Posterior vena cava (tissue), 2 donors: ENCODE measurements around the gene ALG8. TPM values are rescaled to one million over a fixed set of nuclear protein-coding genes. Genes with fewer than 3 reads are reported as not detected.

Experiments used
- DNase-seq: peaks from one replicate; pipeline ENCODE4 v3.0.0-alpha.2; 2020; ENCODE audit warnings: low spot score
- intact Hi-C, 2 donors: fragments of 100-400 bp; cut with DNase I; formaldehyde crosslinking; loops; one replicate each; pipeline versions ENCODE4 v1.14.1 to v1.14.2; 2022 to 2023
- total RNA-seq, 2 donors: library from RNA; stranded (reverse); fragmentation: NEBNext Ultra II Directional; extraction: Animal tissue kit (Norgen Biotek cat#: 25700); gene quantifications; one replicate each; pipeline ENCODE4 v1.2.1, GENCODE V29; 2021
- donor health status: DM: yes; HTN: yes; CAD: no.
- donor health status: DM: yes; HTN: yes; CAD: no.

The ALG8 gene
- total RNA-seq, 2 donors from 2014 or later = 25.6 to 28.6 TPM

DNA sequence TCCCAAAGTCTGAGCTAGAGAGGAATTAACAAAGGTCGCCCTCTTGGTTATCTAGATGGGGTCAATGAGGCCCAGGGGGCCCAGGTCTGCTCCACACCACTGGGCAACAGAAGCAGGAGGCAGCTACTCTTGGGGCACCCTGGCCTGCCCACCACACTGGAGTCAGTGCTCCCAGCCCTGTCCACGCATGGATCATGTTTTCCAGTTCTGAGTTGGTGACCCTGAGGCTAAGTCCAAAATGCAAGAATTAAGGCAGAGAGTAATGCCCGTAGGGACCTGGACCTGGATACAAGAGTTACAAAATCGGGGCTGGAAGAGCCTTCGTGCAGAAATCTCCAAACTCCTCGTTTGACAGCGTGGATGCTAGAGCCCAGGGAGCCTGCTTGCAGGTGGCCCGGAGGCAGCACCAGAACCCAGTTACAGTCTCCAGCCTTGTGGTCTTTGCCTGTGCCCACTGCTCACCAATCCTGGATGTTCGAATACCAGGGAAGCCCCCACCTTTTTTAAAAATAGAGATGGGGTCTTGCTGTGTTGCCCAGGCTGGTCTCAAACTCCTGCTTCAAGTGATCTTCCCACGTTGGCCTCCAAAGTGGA lies 81.9 kb downstream of the ALG8 start:
- intact Hi-C loops = no loop called here
- DNase-seq = no peak

GRCh38 chr11:78056093-78056492 lies 83.3 kb downstream of the ALG8 start:
- DNase-seq = no peak
- intact Hi-C loops = no loop called here

DNA sequence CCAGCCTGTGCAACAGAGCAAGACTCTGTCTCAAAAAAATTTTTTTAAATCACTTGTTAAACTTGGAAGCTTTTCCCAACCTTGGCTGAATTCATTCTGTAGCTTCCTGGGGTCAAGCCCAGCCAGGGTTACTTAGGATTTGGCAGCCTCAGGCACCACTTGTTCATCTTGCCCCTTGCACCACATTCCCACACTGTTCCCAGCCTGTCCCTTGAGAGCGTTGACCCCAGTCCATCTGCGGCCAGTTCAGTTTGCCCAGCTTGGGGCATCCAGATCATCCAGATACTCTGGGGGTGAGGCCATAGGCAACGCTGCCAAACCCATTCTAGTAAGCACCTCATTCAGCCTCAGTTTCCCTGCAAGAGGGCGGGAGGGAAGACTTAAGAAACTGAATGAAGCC lies 84.5 kb downstream of the ALG8 start:
- intact Hi-C loops = no loop called here
- DNase-seq = no peak

GRCh38 chr11:78050964-78051831 lies 88.2 kb downstream of the ALG8 start:
- intact Hi-C loops = no loop called here
- no peak for DNase-seq

Other genes starting within 250 kb of the ALG8 start
- gene INTS4, start 145.0 kb downstream of the ALG8 start, total RNA-seq = 10 to 100 TPM; 20.7 to 22.0 TPM
- gene KCTD14, start 116.3 kb downstream of the ALG8 start, total RNA-seq = under 1 TPM; 0.38 to 0.51 TPM
- gene THRSP, start 75.8 kb downstream of the ALG8 start, total RNA-seq = not detected
- 100 to 1,000 TPM; 133 to 148 TPM for gene NDUFC2, start 59.8 kb downstream of the ALG8 start, total RNA-seq
- gene KCTD21, start 49.0 kb upstream of the ALG8 start, total RNA-seq = 10 to 100 TPM; 10.2 to 10.5 TPM
- 10 to 100 TPM; 12.8 to 14.1 TPM for gene USP35, start 49.3 kb upstream of the ALG8 start, total RNA-seq